LNCaP clone FGC (cell line): ENCODE measurements around the gene CHRNE.

Experiments
- DNase-seq: peaks from one replicate; pipeline ENCODE4 v3.0.0-alpha.2; 2011; ENCODE audit warnings: low read depth
- H3K4me3 ChIP-seq: 2 replicates; pipeline ENCODE4 v1.5.1; 2011; ENCODE audit warnings: mild to moderate bottlenecking, low read depth, low read length, control low read depth
- CTCF ChIP-seq: IDR thresholded peaks from 2 replicates; pipeline ENCODE4 v1.5.1; 2012; ENCODE audit warnings: mild to moderate bottlenecking; ENCODE audit not compliant: control insufficient read depth, insufficient read depth; ENCODE audit errors: extremely low read depth

The CHRNE gene

GRCh38 chr17:4939546-4939795 lies 36.6 kb upstream of the CHRNE start:
- H3K4me3 ChIP-seq = peak overlapping the region; percentile 96
- no peak for TF ChIP-seq CTCF
- DNase-seq = no peak

GRCh38 chr17:4938688-4939545 lies 36.0 kb upstream of the CHRNE start:
- H3K4me3 ChIP-seq = peak overlapping the region; percentile 96
- no peak for DNase-seq
- no peak for TF ChIP-seq CTCF

- DNase-seq = no peak
- peak overlapping the region; percentile 96 for H3K4me3 ChIP-seq
- no peak for TF ChIP-seq CTCF
Observed at GRCh38 chr17:4938069-4938491, 35.2 kb upstream of the CHRNE start.

GRCh38 chr17:4937553-4937952 lies 34.7 kb upstream of the CHRNE start:
- no peak for DNase-seq
- H3K4me3 ChIP-seq = no peak overlapping the region
- TF ChIP-seq CTCF = no peak

GRCh38 chr17:4936436-4936835 lies 33.5 kb upstream of the CHRNE start:
- TF ChIP-seq CTCF = no peak

GRCh38 chr17:4935650-4936049 lies 32.8 kb upstream of the CHRNE start:
- no peak for DNase-seq
- H3K4me3 ChIP-seq = no peak overlapping the region
- TF ChIP-seq CTCF = no peak

More at GRCh38 chr17:4936436-4936835, 33.5 kb upstream of the CHRNE start:
- DNase-seq = no peak
- H3K4me3 ChIP-seq = no peak overlapping the region
